ENCODE results near the gene PTPRN2. TPM values are rescaled to one million over a fixed set of nuclear protein-coding genes. Genes with fewer than 3 reads are reported as not detected.

Gene PTPRN2
- total and polyA plus RNA-seq, 2 of the 13 experiments (the other 11 are each of a cell fraction or from before 2014, with no cell fraction given): 2.5 to 24.2 TPM

- Histone ChIP-seq H3K79me2 (ENCODE audit: insufficient read depth, low read length) (no peaks in the 10 kb centered on the region), H3K27me3 (ENCODE audit: control insufficient read depth in 1 of 2, insufficient read depth in 2 of 2, low read length in 2 of 2) (peaks cover 0 to 3% of the 10 kb centered on the region in 2 experiments; a peak in 1 of 5 replicates), H4K20me1 (ENCODE audit: insufficient read depth, low read length) (peaks cover 12% of the 10 kb centered on the region; the same call in 1 of the 2 replicates), H3K9me3 (ENCODE audit: low read length) (no peaks in the 10 kb centered on the region), H3K9ac (ENCODE audit: insufficient read depth, low read depth, low read length) (no peak overlapping the region), H3K4me2 (ENCODE audit: low read depth, low read length) (peak overlapping the region; percentile 62; the same call in 1 of the 2 replicates), H3K36me3 (replicated peaks in 1 of 2; ENCODE audit: control insufficient read depth in 1 of 2, insufficient read depth in 2 of 2, low read length in 2 of 2) (no peaks in the 10 kb centered on the region), H3K4me3 (replicated peaks in 1 of 3; ENCODE audit: insufficient read depth in 1 of 3, low read depth in 2 of 3, low read length in 3 of 3) (peak overlapping the region in 1 of 3 experiments; percentile 24; a peak in 1 of 6 replicates), H3K27ac (ENCODE audit: extremely low read length, insufficient read depth, low read length) (peak overlapping the region; percentile 65), H3K4me1 (ENCODE audit: insufficient read depth, low read length) (peaks cover 47% of the 10 kb centered on the region), H2AFZ (ENCODE audit: low read length) (no peak overlapping the region)
- in situ Hi-C loops (cut with HindIII; ENCODE audit: extremely low pct_ligation_motif_present, low pct_unique_long_range_greater_than_20kb) (no loop called here), intact Hi-C loops (cut with micrococcal nuclease; ENCODE audit: unreplicated experiment) (no loop called here)
- ChIA-PET POLR2A (no interaction called here), CTCF (ENCODE audit: low intra/inter-chr PET ratio, low total read pairs) (no interaction called here)
- ATAC-seq (no peak), FAIRE-seq (no peak), DNase-seq (ENCODE audit: low spot score) (no peak)
- 41% methylated on average over 2 of the region's 10 CpGs for WGBS (ENCODE audit: low lambda C conversion rate)
- no TSS peak for BruUV-seq (replicated peaks)
- TF ChIP-seq TCF7 (IDR thresholded peaks at IDR 0.05; ENCODE audit: low read depth) (no peak), MAZ (IDR thresholded peaks at IDR 0.05; ENCODE audit: borderline replicate concordance, low read depth, low read length) (no peak), MAZ (CRISPR knock-in tag; IDR thresholded peaks at IDR 0.05; ENCODE audit: low read depth) (no peak), ZFAT (CRISPR knock-in tag; conservative IDR thresholded peaks at IDR 0.05) (no peak), PCBP1 (IDR thresholded peaks at IDR 0.05; ENCODE audit: borderline replicate concordance, low read depth, low read length) (no peak), ZNF460 (CRISPR knock-in tag; IDR thresholded peaks at IDR 0.05; ENCODE audit: borderline replicate concordance) (no peak), GABPA (IDR thresholded peaks at IDR 0.05; ENCODE audit: low read depth, low read length) (no peak), GABPA (CRISPR knock-in tag; IDR thresholded peaks at IDR 0.05; ENCODE audit: low read depth) (no peak), ZNF569 (CRISPR knock-in tag; IDR thresholded peaks at IDR 0.05; ENCODE audit: borderline replicate concordance) (no peak), TEAD2 (CRISPR knock-in tag; IDR thresholded peaks at IDR 0.05) (no peak), ZSCAN21 (CRISPR knock-in tag; IDR thresholded peaks at IDR 0.05; ENCODE audit: borderline replicate concordance) (no peak)
- TF ChIP-seq, protein P1, sequence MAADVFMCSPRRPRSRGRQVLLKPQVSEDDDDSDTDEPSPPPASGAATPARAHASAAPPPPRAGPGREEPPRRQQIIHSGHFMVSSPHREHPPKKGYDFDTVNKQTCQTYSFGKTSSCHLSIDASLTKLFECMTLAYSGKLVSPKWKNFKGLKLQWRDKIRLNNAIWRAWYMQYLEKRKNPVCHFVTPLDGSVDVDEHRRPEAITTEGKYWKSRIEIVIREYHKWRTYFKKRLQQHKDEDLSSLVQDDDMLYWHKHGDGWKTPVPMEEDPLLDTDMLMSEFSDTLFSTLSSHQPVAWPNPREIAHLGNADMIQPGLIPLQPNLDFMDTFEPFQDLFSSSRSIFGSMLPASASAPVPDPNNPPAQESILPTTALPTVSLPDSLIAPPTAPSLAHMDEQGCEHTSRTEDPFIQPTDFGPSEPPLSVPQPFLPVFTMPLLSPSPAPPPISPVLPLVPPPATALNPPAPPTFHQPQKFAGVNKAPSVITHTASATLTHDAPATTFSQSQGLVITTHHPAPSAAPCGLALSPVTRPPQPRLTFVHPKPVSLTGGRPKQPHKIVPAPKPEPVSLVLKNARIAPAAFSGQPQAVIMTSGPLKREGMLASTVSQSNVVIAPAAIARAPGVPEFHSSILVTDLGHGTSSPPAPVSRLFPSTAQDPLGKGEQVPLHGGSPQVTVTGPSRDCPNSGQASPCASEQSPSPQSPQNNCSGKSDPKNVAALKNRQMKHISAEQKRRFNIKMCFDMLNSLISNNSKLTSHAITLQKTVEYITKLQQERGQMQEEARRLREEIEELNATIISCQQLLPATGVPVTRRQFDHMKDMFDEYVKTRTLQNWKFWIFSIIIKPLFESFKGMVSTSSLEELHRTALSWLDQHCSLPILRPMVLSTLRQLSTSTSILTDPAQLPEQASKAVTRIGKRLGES (CRISPR knock-in tag; IDR thresholded peaks at IDR 0.05; ENCODE audit: borderline replicate concordance): no peak
- TF ChIP-seq, protein P2, sequence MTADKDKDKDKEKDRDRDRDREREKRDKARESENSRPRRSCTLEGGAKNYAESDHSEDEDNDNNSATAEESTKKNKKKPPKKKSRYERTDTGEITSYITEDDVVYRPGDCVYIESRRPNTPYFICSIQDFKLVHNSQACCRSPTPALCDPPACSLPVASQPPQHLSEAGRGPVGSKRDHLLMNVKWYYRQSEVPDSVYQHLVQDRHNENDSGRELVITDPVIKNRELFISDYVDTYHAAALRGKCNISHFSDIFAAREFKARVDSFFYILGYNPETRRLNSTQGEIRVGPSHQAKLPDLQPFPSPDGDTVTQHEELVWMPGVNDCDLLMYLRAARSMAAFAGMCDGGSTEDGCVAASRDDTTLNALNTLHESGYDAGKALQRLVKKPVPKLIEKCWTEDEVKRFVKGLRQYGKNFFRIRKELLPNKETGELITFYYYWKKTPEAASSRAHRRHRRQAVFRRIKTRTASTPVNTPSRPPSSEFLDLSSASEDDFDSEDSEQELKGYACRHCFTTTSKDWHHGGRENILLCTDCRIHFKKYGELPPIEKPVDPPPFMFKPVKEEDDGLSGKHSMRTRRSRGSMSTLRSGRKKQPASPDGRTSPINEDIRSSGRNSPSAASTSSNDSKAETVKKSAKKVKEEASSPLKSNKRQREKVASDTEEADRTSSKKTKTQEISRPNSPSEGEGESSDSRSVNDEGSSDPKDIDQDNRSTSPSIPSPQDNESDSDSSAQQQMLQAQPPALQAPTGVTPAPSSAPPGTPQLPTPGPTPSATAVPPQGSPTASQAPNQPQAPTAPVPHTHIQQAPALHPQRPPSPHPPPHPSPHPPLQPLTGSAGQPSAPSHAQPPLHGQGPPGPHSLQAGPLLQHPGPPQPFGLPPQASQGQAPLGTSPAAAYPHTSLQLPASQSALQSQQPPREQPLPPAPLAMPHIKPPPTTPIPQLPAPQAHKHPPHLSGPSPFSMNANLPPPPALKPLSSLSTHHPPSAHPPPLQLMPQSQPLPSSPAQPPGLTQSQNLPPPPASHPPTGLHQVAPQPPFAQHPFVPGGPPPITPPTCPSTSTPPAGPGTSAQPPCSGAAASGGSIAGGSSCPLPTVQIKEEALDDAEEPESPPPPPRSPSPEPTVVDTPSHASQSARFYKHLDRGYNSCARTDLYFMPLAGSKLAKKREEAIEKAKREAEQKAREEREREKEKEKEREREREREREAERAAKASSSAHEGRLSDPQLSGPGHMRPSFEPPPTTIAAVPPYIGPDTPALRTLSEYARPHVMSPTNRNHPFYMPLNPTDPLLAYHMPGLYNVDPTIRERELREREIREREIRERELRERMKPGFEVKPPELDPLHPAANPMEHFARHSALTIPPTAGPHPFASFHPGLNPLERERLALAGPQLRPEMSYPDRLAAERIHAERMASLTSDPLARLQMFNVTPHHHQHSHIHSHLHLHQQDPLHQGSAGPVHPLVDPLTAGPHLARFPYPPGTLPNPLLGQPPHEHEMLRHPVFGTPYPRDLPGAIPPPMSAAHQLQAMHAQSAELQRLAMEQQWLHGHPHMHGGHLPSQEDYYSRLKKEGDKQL (CRISPR knock-in tag; IDR thresholded peaks at IDR 0.05; ENCODE audit: low read depth): no peak
Measured at GRCh38 chr7:158030071-158030470, 557.6 kb downstream of the PTPRN2 start.
